HCEC 1CT (cell line): ENCODE measurements around the gene ZNF839.
A peak's percentile ranks its signal among the peaks of the same experiment; 100 is the strongest.
"Not testable (repeated sequence)": the region's sequence is repeated elsewhere in the genome, so short reads cannot be mapped to it uniquely, and the experiment has no call there.

ENCODE experiments used
- DNase-seq: peaks from one replicate; pipeline ENCODE4 v3.0.0-alpha.2; 2017

ZNF839 gene

DNA sequence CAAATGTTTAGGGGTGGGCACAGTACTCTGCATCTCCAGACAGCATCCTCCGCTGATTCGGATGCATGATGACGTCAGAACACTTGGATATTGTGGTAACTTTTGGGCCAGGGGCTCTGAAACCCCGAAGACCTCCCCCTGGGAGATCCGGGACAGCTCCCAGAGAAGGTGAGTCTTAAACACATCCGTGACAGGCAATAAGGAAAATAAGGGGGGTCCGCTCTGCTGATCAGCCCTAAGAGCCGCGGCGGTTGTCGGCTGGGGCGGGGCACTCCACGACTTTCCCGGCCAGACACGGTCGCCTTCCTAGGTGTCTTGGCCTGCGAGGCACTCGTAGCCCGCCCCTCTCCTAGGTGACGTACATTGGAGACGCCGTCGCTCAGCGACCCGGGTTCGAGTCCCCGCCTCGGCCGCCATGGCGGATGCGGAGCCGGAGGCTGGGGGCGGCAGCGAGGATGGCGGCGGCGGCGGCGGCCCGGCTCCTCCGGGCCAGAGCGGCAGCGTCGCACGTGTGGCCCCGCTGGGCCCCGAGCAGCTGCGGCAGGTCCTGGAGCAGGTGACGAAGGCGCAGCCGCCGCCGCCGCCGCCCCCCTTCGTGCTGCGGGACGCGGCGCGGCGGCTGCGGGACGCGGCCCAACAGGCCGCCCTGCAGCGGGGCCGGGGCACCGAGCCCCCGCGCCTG, at the start of gene ZNF839:
Gene ZNF839, plus strand, starts transcription at position 396 of the 682 bp plus-strand sequence. Its CDS starts 20 bp downstream, at position 416.
- DNase-seq, result peak; percentile 93

DNA sequence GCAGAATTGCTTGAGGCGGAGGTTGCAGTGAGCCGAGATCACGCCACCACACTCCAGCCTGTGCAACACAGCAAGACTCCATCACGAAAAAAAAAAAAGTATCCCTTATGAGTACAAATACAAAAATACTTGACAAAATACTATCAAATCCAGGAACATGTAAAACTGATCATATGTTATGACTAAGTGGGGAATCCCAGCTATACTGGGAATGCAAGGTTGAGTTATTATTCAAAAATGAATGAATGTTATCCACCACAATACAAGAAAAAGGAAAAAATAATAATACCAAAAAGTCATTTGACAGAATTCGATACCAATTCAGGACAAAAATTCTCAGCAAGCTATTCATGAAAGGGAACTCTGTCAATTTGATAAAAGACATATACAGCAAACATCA, 47.2 kb upstream of the ZNF839 start:
- peak; percentile 46 for DNase-seq

GRCh38 chr14:102275866-102276265, 43.7 kb upstream of the ZNF839 start:
- peak; percentile 25 for DNase-seq

- DNase-seq, result no peak
Measured at GRCh38 chr14:102277874-102278630, 41.5 kb upstream of the ZNF839 start.

DNA sequence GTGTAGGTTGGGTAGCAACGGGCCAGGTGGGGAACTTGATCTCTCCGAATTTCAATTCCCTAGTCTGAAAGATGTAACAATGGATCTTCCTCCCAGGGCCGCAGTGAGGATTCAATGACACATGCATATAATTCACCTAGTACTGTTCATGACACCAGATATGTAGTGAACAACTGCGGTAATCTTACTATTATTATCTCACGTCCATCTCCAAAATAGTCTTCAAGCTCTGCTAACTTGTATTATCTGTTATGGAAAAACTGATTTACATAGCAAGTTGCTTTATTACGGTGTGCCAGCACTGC, 41.0 kb upstream of the ZNF839 start:
- DNase-seq, result no peak

GRCh38 chr14:102279282-102279681, 40.3 kb upstream of the ZNF839 start:
- no peak for DNase-seq

- DNase-seq, result peak; percentile 97
Measured at GRCh38 chr14:102279688-102280348, 39.7 kb upstream of the ZNF839 start.

DNA sequence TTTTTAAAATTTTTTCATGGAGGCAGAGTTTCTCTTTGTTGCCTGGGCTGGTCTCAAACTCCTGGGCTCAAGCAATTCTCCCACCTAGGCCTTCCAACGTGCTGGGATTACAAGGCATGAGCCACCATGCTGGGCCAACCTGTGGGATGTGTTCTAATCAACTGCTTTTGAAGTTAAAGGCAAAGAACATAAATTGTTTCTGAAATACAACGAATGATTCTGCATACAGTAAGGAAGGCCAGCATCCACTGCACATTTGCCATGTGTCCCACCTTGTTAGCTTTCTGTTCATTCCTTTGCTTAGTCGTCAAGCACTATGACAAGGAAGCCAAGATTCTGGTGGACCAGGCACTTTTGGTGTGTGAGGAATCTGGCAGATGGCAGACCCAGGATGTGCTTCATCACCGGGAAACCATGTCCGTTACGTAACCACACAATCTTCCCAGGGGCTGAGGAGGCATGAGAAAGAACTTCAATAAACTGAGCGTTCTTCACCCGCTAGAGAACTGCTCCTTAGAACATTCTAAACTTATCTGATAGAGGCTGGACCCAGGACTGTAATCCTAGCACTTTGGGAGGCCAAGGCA, 39.1 kb upstream of the ZNF839 start:
- peak; percentile 97 for DNase-seq

- no peak for DNase-seq
Measured at GRCh38 chr14:102282751-102283465, 36.6 kb upstream of the ZNF839 start.

DNA sequence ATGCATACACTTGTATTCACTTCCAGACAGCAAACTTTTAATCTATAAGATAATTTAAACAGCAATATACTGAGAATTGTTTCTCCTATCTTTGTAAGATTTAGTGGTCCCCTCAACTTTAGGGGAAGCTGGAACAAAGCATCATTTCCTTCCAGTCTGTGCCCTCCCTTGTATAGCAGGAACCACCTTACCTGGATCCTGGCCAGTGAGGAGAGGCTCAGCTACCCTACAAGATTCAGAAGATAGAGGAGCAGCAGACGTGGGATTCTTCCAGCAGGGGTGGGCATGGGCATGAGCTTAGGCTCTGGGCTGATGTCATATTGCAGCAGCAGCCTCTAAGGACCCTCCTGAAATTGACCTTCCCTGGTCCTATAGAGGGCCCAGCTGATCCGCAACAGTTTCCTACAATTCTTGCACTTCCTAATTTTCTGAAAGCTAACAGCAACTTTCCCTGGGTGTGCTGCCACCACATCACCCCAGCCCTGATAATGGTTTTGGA, 35.9 kb upstream of the ZNF839 start:
- no peak for DNase-seq

DNA sequence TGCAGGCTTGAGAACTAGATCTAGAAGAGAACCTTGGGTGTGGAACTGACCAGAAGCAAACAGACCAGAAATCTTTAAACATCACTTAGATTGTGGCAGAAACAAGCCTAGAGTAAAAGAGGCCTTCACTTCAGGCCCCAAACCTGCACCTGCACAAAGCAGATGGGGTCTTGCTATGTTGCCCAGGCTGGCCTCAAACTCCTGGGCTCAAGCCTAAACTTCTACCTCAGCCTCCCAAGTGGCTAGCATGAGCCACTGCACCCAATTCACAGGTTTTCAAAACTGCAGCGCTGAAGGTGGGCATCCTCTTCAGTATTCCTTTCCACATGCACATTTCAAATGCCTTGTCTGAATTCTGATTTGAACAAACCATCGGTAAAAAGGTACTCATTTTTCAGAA, 34.4 kb upstream of the ZNF839 start:
- DNase-seq, result no peak

- no peak for DNase-seq
Measured at GRCh38 chr14:102288139-102288538, 31.4 kb upstream of the ZNF839 start.

DNA sequence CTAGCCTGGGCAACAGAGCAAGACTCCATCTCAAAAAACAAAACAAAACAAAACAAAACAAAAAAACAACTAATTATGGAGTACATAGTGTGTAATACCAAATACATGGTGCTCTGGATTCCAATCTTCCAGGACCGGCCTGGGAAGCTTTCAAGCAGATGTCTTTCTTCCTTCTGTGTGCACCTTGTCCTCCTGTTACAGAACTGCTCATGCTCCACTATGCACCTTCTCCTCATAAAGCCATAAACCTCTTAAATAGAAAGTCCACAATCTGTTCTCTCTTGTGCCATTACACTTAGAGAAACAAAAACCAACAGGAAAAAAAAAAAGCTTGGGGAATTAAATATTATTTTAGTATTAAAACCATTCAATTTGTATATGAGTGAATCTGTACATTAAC, 27.1 kb upstream of the ZNF839 start:
- DNase-seq, result no peak

GRCh38 chr14:102293781-102294180, 25.8 kb upstream of the ZNF839 start:
- DNase-seq, result no peak

GRCh38 chr14:102295270-102295669, 24.3 kb upstream of the ZNF839 start:
- peak; percentile 30 for DNase-seq

GRCh38 chr14:102297436-102298170, 21.9 kb upstream of the ZNF839 start:
- no peak for DNase-seq

- not testable (repeated sequence) for DNase-seq
Measured at GRCh38 chr14:102298303-102299070, 21.1 kb upstream of the ZNF839 start.

- DNase-seq, result no peak
Measured at GRCh38 chr14:102303664-102304063, 15.9 kb upstream of the ZNF839 start.

GRCh38 chr14:102304611-102305506, 14.7 kb upstream of the ZNF839 start, which contains the start of gene MOK:
Gene MOK (minus strand): TSS chr14:102305164. CDS start chr14:102304968, 196 bp downstream.
- DNase-seq, result peak; percentile 93
